Measurements from ENCODE around the gene IPCEF1.

The IPCEF1 gene

DNA sequence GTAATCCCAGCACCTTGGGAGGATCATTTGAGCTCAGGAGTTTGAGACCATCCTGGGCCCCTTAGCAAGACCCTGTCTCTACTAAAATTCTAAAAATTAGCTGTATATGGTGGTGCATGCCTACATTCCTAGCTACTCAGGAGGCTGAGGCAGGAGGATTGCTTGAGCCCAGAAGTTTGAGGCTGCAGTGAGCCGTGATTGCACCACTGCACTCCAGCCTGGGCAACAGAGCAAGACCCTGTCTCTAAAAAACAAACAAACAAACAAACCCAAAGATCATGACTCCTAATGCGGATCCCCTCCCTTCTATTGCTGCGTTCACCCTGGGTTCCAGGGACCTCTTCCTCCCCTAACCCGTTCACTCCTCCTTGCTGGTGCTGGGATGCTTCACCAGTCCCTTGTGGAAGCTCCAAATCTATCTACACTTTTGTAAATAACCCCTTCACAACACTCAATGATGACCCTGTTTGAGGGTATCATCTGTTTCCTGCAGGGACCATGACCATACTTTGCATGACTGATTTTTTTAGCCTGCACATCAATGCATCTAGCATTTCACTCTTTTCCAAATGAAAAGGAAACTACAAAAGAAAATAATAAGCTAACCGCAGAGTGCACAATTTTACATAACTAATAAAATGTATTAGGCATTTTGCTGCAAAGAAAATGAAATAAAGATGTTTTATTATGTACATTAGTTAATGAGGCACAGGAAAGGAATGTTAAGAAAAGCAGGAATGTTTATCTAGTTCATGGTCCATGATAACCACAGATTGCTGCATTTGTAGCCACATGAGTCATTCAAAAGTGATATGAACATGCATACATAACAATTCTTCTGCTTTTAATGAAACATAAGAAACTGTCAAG lies 30.5 kb upstream of the IPCEF1 start:
- TF ChIP-seq, protein P1, sequence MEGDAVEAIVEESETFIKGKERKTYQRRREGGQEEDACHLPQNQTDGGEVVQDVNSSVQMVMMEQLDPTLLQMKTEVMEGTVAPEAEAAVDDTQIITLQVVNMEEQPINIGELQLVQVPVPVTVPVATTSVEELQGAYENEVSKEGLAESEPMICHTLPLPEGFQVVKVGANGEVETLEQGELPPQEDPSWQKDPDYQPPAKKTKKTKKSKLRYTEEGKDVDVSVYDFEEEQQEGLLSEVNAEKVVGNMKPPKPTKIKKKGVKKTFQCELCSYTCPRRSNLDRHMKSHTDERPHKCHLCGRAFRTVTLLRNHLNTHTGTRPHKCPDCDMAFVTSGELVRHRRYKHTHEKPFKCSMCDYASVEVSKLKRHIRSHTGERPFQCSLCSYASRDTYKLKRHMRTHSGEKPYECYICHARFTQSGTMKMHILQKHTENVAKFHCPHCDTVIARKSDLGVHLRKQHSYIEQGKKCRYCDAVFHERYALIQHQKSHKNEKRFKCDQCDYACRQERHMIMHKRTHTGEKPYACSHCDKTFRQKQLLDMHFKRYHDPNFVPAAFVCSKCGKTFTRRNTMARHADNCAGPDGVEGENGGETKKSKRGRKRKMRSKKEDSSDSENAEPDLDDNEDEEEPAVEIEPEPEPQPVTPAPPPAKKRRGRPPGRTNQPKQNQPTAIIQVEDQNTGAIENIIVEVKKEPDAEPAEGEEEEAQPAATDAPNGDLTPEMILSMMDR (IDR thresholded peaks at IDR 0.05; ENCODE audit: control insufficient read depth, insufficient read depth, low read depth, low read length, missing control alignments), result no peak
- H3K4me3 ChIP-seq (ENCODE audit: control insufficient read depth, low read depth, low read length), result no peak overlapping the region
- peak; percentile 88 for DNase-seq (ENCODE audit: low read depth)

DNA sequence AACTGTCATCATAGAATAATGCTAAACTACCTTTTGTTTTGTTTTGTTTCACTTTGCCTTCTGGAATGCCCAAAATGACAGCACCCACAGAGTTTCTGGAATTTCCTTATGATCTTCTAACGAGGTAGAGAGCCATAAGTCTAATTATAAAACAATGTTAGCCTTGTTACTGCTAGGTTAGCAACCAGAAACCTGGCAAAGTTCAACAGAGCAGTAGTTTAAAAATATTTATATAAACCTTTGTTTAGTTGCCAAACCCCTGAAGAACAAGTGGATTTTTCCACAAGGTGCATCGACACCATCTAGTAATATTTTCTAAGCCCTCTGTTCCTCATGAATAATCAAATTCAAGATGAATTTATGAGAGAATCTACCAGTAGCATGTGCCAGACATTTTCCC lies 27.6 kb upstream of the IPCEF1 start:
- no peak overlapping the region for H3K4me3 ChIP-seq (ENCODE audit: control insufficient read depth, low read depth, low read length)
- no peak for DNase-seq (ENCODE audit: low read depth)
- TF ChIP-seq, protein P1 (IDR thresholded peaks at IDR 0.05; ENCODE audit: control insufficient read depth, insufficient read depth, low read depth, low read length, missing control alignments), result no peak

DNA sequence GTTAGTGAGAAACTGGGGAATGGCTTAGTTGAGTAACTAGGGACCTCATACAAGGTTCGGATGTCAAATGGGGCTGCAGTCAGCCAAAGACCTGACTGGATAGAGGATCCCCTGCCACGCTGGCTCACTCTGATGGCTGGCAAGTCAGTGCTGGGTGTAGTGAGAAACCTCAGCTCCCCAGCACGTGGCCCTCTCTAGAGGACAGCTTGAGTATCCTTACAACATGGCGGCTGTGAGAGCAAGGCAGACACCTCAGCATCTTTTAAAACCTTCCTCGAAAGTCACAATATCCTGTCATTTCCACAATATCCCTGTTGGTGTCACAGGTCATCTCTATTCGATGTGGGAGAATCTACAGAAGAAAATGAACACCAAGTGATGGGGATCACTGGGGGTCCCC lies 26.7 kb upstream of the IPCEF1 start:
- no peak for DNase-seq (ENCODE audit: low read depth)
- TF ChIP-seq, protein P1 (IDR thresholded peaks at IDR 0.05; ENCODE audit: control insufficient read depth, insufficient read depth, low read depth, low read length, missing control alignments), result no peak
- no peak overlapping the region for H3K4me3 ChIP-seq (ENCODE audit: control insufficient read depth, low read depth, low read length)

DNA sequence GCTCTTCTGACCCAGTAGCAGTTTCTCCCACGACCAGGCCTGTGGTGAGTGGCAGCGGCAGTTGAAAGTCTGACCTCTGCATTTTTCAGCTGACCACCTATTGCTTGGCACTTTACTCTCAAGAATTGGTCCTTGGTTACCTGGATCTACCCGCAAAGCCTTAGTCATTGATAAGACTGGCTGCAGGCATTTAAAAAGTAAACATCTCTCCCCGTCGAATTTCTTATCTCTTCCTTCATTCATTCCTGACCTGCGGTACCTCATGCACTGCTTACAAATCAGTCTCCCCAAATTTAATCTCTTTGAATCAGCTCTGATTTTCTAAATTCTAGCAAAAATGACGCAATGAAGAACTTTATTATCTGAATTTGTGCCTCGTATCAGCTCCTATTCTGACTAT lies 26.1 kb upstream of the IPCEF1 start:
- DNase-seq (ENCODE audit: low read depth), result no peak
- TF ChIP-seq, protein P1 (IDR thresholded peaks at IDR 0.05; ENCODE audit: control insufficient read depth, insufficient read depth, low read depth, low read length, missing control alignments), result no peak
- H3K4me3 ChIP-seq (ENCODE audit: control insufficient read depth, low read depth, low read length), result no peak overlapping the region

DNA sequence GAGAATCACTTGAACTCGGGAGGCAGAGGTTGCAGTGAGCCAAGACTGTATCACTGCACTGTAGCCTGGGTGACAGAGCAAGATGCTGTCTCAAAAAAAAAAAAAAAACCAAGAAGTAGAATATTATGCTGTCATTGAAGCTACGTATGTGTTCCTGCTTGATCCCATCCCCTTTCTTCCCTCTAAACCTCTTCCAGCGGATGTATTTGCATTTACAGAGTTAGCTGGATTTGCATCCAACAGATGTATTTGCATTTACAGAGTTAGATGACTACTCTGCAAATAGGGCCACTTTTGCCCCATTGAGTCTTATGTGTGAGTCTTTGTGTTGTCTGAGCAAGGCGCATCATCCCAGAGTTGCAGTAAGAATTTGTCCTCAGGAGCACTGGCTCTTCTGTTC lies 24.9 kb upstream of the IPCEF1 start:
- no peak overlapping the region for H3K4me3 ChIP-seq (ENCODE audit: control insufficient read depth, low read depth, low read length)
- TF ChIP-seq, protein P1 (IDR thresholded peaks at IDR 0.05; ENCODE audit: control insufficient read depth, insufficient read depth, low read depth, low read length, missing control alignments), result no peak
- DNase-seq (ENCODE audit: low read depth), result no peak

DNA sequence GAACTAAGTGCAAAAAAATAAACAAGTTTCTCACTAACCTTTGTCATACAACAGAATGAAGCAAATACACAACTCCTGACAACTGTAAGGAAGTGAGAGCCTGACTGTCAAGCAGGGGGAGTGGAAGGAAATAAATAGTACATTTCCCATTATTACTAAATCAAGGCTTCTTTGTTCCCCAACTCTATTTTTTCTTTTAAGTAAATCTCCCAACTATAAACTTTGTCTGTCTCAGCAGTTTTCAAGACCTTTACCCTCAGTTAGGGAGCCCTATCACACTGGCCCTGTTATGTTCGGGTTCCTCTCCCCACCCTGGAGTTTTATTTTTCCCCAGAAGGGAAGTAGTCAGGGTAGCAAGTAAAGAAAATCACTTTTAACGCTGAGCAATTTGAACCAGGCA lies 24.1 kb upstream of the IPCEF1 start:
- DNase-seq (ENCODE audit: low read depth), result no peak
- TF ChIP-seq, protein P1 (IDR thresholded peaks at IDR 0.05; ENCODE audit: control insufficient read depth, insufficient read depth, low read depth, low read length, missing control alignments), result no peak

More for the DNA sequence above, 24.1 kb upstream of the IPCEF1 start:
- H3K4me3 ChIP-seq (ENCODE audit: control insufficient read depth, low read depth, low read length), result no peak overlapping the region

Data from AG09309 (cell line).